HG03280 (cell line): ENCODE data around the gene SEC16A.
"Not testable (repeated sequence)": the region's sequence is repeated elsewhere in the genome, so short reads cannot be mapped to it uniquely, and the experiment has no call there.

ENCODE experiments used
- ATAC-seq: cut with Tn5 transposase; IDR thresholded peaks from one replicate; pipeline ENCODE4 v1.9.1; 2021; ENCODE audit warnings: mild to moderate bottlenecking, moderate library complexity; ENCODE audit not compliant: unreplicated experiment

Gene SEC16A

GRCh38 chr9:136441191-136441680 is 41.6 kb downstream of the SEC16A start:
- ATAC-seq, result no peak

GRCh38 chr9:136439481-136440408 is 43.1 kb downstream of the SEC16A start, which contains the start of gene INPP5E:
Gene INPP5E, minus strand, starts transcription at chr9:136439845. Its CDS starts 426 bp downstream, at chr9:136439419.
- ATAC-seq, result peak; percentile 77

GRCh38 chr9:136438548-136439480 is 44.0 kb downstream of the SEC16A start:
- peak; percentile 43 for ATAC-seq

GRCh38 chr9:136437839-136438547 is 44.8 kb downstream of the SEC16A start:
- ATAC-seq, result no peak

GRCh38 chr9:136437430-136437829 is 45.4 kb downstream of the SEC16A start:
- ATAC-seq, result no peak

GRCh38 chr9:136436055-136436634 is 46.7 kb downstream of the SEC16A start:
- no peak for ATAC-seq

- no peak for ATAC-seq
Measured at GRCh38 chr9:136434580-136435169, 48.2 kb downstream of the SEC16A start.

- no peak for ATAC-seq
Measured at GRCh38 chr9:136433849-136434579, 48.8 kb downstream of the SEC16A start.

GRCh38 chr9:136433043-136433715 is 49.7 kb downstream of the SEC16A start:
- ATAC-seq, result no peak

- no peak for ATAC-seq
Measured at GRCh38 chr9:136432591-136432990, 50.2 kb downstream of the SEC16A start.

GRCh38 chr9:136431782-136432350 is 51.0 kb downstream of the SEC16A start:
- no peak for ATAC-seq

- no peak for ATAC-seq
Measured at GRCh38 chr9:136430588-136431234, 52.1 kb downstream of the SEC16A start.

GRCh38 chr9:136429683-136430491 is 53.0 kb downstream of the SEC16A start:
- ATAC-seq, result no peak

- ATAC-seq, result no peak
Measured at GRCh38 chr9:136429075-136429628, 53.7 kb downstream of the SEC16A start.

GRCh38 chr9:136426787-136427186 is 56.1 kb downstream of the SEC16A start:
- ATAC-seq, result no peak

- ATAC-seq, result not testable (repeated sequence)
Measured at GRCh38 chr9:136425367-136425766, 57.5 kb downstream of the SEC16A start.
